CD14-positive monocyte (primary cell): Measurements from ENCODE around the gene TRMT2A. TPM values are rescaled to one million over a fixed set of nuclear protein-coding genes. Genes with fewer than 3 reads are reported as not detected.

Experiments
- DNase-seq, 3 donors: peaks; one replicate each; pipeline ENCODE4 v3.0.0-alpha.2; 2011 to 2022
- H2AFZ ChIP-seq: 2 replicates; pipeline ENCODE4 v1.6.0; 2012; ENCODE audit warnings: mild to moderate bottlenecking, low read depth, low read length, inconsistent platforms; ENCODE audit not compliant: insufficient read depth, poor library complexity, severe bottlenecking
- H3K27ac ChIP-seq, 2 donors: 1 replicate in 1 of 2; 2 replicates in 1 of 2; pipeline ENCODE4 v1.5.1; 2012 to 2013; ENCODE audit warnings: low read length in 2 of 2, control low read depth in 1 of 2, inconsistent platforms in 1 of 2, low read depth in 1 of 2, mild to moderate bottlenecking in 1 of 2
- H3K27me3 ChIP-seq, 2 donors: one replicate each; pipeline versions ENCODE4 v1.6.0 to v1.6.1; 2011 to 2013; ENCODE audit warnings: low read length in 2 of 2; ENCODE audit not compliant: control insufficient read depth in 2 of 2, insufficient read depth in 2 of 2
- H3K36me3 ChIP-seq, 2 donors: replicated peaks in 1 of 2; 1 replicate in 1 of 2; 2 replicates in 1 of 2; pipeline versions ENCODE4 v1.5.1 to v1.6.1; 2012 to 2013; ENCODE audit warnings: low read length in 2 of 2, control low read depth in 1 of 2, inconsistent platforms in 1 of 2, mild to moderate bottlenecking in 1 of 2; ENCODE audit not compliant: insufficient read depth in 2 of 2, control insufficient read depth in 1 of 2
- H3K4me1 ChIP-seq, 2 donors: 1 replicate in 1 of 2; 2 replicates in 1 of 2; pipeline versions ENCODE4 v1.5.1 to v1.6.1; 2012 to 2013; ENCODE audit warnings: low read length in 2 of 2, control low read depth in 1 of 2, inconsistent platforms in 1 of 2, mild to moderate bottlenecking in 1 of 2, moderate library complexity in 1 of 2; ENCODE audit not compliant: insufficient read depth in 2 of 2, control insufficient read depth in 1 of 2
- H3K4me2 ChIP-seq: replicated peaks from 2 replicates; pipeline ENCODE3; 2012; ENCODE audit warnings: low read length, moderate library complexity, mild to moderate bottlenecking; ENCODE audit not compliant: poor library complexity, severe bottlenecking; ENCODE audit errors: extremely low read depth
- H3K4me3 ChIP-seq, 3 experiments: fragments of 200-600 bp in 1 of 3; sonication (generic) in 1 of 3; replicated peaks in 1 of 3; 1 replicate in 2 of 3; 2 replicates in 1 of 3; pipeline ENCODE4 v1.5.1; 2011 to 2013; ENCODE audit warnings: low read length in 3 of 3, mild to moderate bottlenecking in 3 of 3, control low read depth in 2 of 3, low read depth in 2 of 3, inconsistent platforms in 1 of 3, moderate library complexity in 1 of 3
- H3K79me2 ChIP-seq: 2 replicates; pipeline ENCODE4 v1.6.0; 2012; ENCODE audit warnings: mild to moderate bottlenecking, control low read depth, inconsistent platforms, low read length, moderate library complexity; ENCODE audit not compliant: insufficient read depth
- H3K9ac ChIP-seq: 2 replicates; pipeline ENCODE4 v1.6.0; 2017; ENCODE audit warnings: low read length, mild to moderate bottlenecking; ENCODE audit not compliant: insufficient read depth, poor library complexity, severe bottlenecking
- H3K9me3 ChIP-seq, 2 donors: replicated peaks in 1 of 2; 1 replicate in 1 of 2; 2 replicates in 1 of 2; pipeline versions ENCODE4 v1.5.1 to v1.6.1; 2012 to 2013; ENCODE audit warnings: low read length in 2 of 2, control low read depth in 1 of 2; ENCODE audit not compliant: control insufficient read depth in 1 of 2, insufficient read depth in 1 of 2
- H4K20me1 ChIP-seq: 2 replicates; pipeline ENCODE4 v1.6.0; 2012; ENCODE audit warnings: mild to moderate bottlenecking, low read length, control low read depth, moderate library complexity; ENCODE audit not compliant: insufficient read depth
- H3K27ac Mint-ChIP-seq, 7 donors: one replicate each; pipeline ENCODE4 v1.8.0; 2020; ENCODE audit warnings: mild to moderate bottlenecking in 7 of 7, mixed read lengths in 7 of 7, moderate library complexity in 6 of 7, inconsistent platforms in 2 of 7
- H3K27me3 Mint-ChIP-seq, 3 donors: one replicate each; pipeline ENCODE4 v1.8.0; 2021 to 2022; ENCODE audit warnings: low read depth in 3 of 3, mild to moderate bottlenecking in 3 of 3, mixed read lengths in 3 of 3, moderate library complexity in 3 of 3, inconsistent platforms in 1 of 3
- H3K36me3 Mint-ChIP-seq, 2 donors: one replicate each; pipeline ENCODE4 v1.8.0; 2020; ENCODE audit warnings: mixed read lengths in 2 of 2, inconsistent platforms in 1 of 2, mild to moderate bottlenecking in 1 of 2
- H3K4me1 Mint-ChIP-seq: one replicate; pipeline ENCODE4 v1.8.0; 2020; ENCODE audit warnings: mild to moderate bottlenecking, mixed read lengths
- H3K4me3 Mint-ChIP-seq, 2 donors: one replicate each; pipeline ENCODE4 v1.8.0; 2020; ENCODE audit warnings: mild to moderate bottlenecking in 2 of 2, mixed read lengths in 2 of 2, moderate library complexity in 1 of 2
- H3K9me3 Mint-ChIP-seq, 7 donors: one replicate each; pipeline ENCODE4 v1.8.0; 2020 to 2022; ENCODE audit warnings: mixed read lengths in 7 of 7, mild to moderate bottlenecking in 6 of 7, moderate library complexity in 6 of 7, inconsistent platforms in 2 of 7
- CTCF ChIP-seq: fragments of 200-600 bp; IDR thresholded peaks from one replicate; pipeline ENCODE4 v1.8.0; 2022; ENCODE audit warnings: antibody characterized with exemption, mild to moderate bottlenecking
- WGBS: methylation state at CpG from one replicate; pipeline ENCODE4 v1.1.5; 2013; ENCODE audit warnings: missing lambda C conversion rate; ENCODE audit not compliant: insufficient coverage; 5-methylcytosine and 5-hydroxymethylcytosine counted together
- intact Hi-C, 2 donors: fragments of 100-400 bp; cut with micrococcal nuclease; formaldehyde crosslinking; loops; one replicate each; pipeline versions ENCODE4 v1.15.0 to v1.15.1; 2023
- polyA plus RNA-seq, 3 donors: library from polyadenylated mRNA; depleted of rRNA in 1 of 3; unstranded in 2 of 3; stranded (reverse) in 1 of 3; fragments of 300-500 nt in 2 of 3; fragments of >200 nt in 1 of 3; fragmentation: Illumina TruSeq in 2 of 3; gene quantifications; 1 replicate in 2 of 3; 2 replicates in 1 of 3; pipeline ENCODE4 v1.2.3, GENCODE V29; 2012 to 2021

The TRMT2A gene
- polyA plus RNA-seq, 3 donors = 20.1 to 121 (median 23.5) TPM

- Histone ChIP-seq H3K36me3 (peaks cover 62 to 84% of the 10 kb centered on the region in 2 donors), H3K4me1 (peaks cover 0 to 9% of the 10 kb centered on the region in 2 donors), H3K79me2 (peaks cover 14% of the 10 kb centered on the region), H3K9ac (no peak overlapping the region), H4K20me1 (no peaks in the 10 kb centered on the region), H3K4me3 (no peak overlapping the region), H3K27ac (no peak overlapping the region), H3K4me2 (no peak overlapping the region), H2AFZ (no peak overlapping the region), H3K9me3 (no peaks in the 10 kb centered on the region), H3K27me3 (no peaks in the 10 kb centered on the region)
- DNase-seq = no peak
- peaks cover 0 to 3% (median 2%) of the 10 kb centered on the region in 7 donors for H3K9me3 Mint-ChIP-seq
- peak overlapping the region in 2 of 7 donors; percentile 11 to 73 for H3K27ac Mint-ChIP-seq
- no peak for TF ChIP-seq CTCF
- H3K36me3 Mint-ChIP-seq = peaks cover 75 to 95% of the 10 kb centered on the region in 2 donors
- 96% methylated on average over 4 of the region's 6 CpGs for WGBS
- H3K4me1 Mint-ChIP-seq = peaks cover 13% of the 10 kb centered on the region
- H3K27me3 Mint-ChIP-seq = peaks cover 0 to 1% (median 0%) of the 10 kb centered on the region in 3 donors
- no peak overlapping the region for H3K4me3 Mint-ChIP-seq
- intact Hi-C loops = no loop called here
These were observed 17.8 kb downstream of the TRMT2A start for GRCh38 chr22:20099099-20099711.

GRCh38 chr22:20096574-20097420 is 20.2 kb downstream of the TRMT2A start:
- Mint-ChIP-seq H3K36me3 (peaks cover 83 to 99% of the 10 kb centered on the region in 2 donors), H3K4me1 (peaks cover 8% of the 10 kb centered on the region), H3K27me3 (peaks cover 0 to 2% (median 1%) of the 10 kb centered on the region in 3 donors), H3K4me3 (no peak overlapping the region), H3K27ac (no peak overlapping the region), H3K9me3 (peaks cover 0 to 4% (median 2%) of the 10 kb centered on the region in 7 donors)
- no CpG with 5 or more reads among the region's 2 CpGs for WGBS
- no peak overlapping the region for H3K27ac ChIP-seq
- no peak overlapping the region for H2AFZ ChIP-seq
- H3K4me2 ChIP-seq = no peak overlapping the region
- H3K4me1 ChIP-seq = peaks cover 0 to 3% of the 10 kb centered on the region in 2 donors
- no peaks in the 10 kb centered on the region for H4K20me1 ChIP-seq
- DNase-seq = no peak
- H3K27me3 ChIP-seq = no peaks in the 10 kb centered on the region
- intact Hi-C loops = no loop called here
- H3K4me3 ChIP-seq = no peak overlapping the region
- peaks cover 4% of the 10 kb centered on the region for H3K79me2 ChIP-seq
- H3K9ac ChIP-seq = no peak overlapping the region
- no peak for TF ChIP-seq CTCF
- peaks cover 76 to 89% of the 10 kb centered on the region in 2 donors for H3K36me3 ChIP-seq
- H3K9me3 ChIP-seq = no peaks in the 10 kb centered on the region
